Sigmoid colon (tissue), 4 donors: ENCODE results near the gene IRF2BP2.

Experiments used
- POLR2A ChIP-seq, 2 donors: fragments of 450-650 bp; IDR thresholded peaks; one replicate each; pipeline ENCODE4 v1.6.1; 2016; ENCODE audit warnings: antibody characterized with exemption in 2 of 2, mild to moderate bottlenecking in 2 of 2, moderate library complexity in 2 of 2
- POLR2AphosphoS5 ChIP-seq, 4 donors: sonication (generic); formaldehyde crosslinking; IDR thresholded peaks; one replicate each; pipeline ENCODE4 v1.6.1; 2017; ENCODE audit warnings: antibody characterized with exemption in 4 of 4
- TF ChIP-seq, protein P1 (sequence below), 4 experiments: fragments of 450-650 bp in 3 of 4; fragments of 200-600 bp in 1 of 4; IDR thresholded peaks; one replicate each; pipeline ENCODE4 v1.5.1; 2016 to 2019; ENCODE audit warnings: antibody characterized with exemption in 4 of 4, mild to moderate bottlenecking in 3 of 4, moderate library complexity in 2 of 4

DNA sequence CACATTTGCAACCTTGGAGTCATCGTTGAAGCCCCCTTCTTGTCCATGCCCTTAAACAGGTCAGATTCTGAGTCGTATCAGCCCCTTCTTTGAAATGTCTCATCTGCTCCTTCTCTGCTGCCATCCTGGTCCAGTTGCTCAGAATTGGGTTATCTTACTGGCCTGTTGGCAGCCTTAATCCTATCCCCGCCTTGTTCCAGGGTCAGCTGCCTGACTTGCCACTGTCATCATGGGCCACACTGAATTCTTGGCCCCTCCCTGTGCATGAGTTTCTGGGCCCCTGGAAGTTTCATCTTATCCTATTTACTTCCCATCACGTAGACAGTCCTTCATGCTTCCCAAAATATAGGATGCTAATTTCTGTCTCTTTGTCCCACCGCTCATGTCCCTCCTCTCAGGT, 23.7 kb downstream of the IRF2BP2 start:
- TF ChIP-seq POLR2A (IDR thresholded peaks at IDR 0.05) (no peak), POLR2AphosphoS5 (IDR thresholded peaks at IDR 0.05) (no peak)
- TF ChIP-seq, protein P1, sequence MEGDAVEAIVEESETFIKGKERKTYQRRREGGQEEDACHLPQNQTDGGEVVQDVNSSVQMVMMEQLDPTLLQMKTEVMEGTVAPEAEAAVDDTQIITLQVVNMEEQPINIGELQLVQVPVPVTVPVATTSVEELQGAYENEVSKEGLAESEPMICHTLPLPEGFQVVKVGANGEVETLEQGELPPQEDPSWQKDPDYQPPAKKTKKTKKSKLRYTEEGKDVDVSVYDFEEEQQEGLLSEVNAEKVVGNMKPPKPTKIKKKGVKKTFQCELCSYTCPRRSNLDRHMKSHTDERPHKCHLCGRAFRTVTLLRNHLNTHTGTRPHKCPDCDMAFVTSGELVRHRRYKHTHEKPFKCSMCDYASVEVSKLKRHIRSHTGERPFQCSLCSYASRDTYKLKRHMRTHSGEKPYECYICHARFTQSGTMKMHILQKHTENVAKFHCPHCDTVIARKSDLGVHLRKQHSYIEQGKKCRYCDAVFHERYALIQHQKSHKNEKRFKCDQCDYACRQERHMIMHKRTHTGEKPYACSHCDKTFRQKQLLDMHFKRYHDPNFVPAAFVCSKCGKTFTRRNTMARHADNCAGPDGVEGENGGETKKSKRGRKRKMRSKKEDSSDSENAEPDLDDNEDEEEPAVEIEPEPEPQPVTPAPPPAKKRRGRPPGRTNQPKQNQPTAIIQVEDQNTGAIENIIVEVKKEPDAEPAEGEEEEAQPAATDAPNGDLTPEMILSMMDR (IDR thresholded peaks at IDR 0.05), result no peak
